Measurements from ENCODE around the gene HLA-DPA1.

HLA-DPA1 gene

DNA sequence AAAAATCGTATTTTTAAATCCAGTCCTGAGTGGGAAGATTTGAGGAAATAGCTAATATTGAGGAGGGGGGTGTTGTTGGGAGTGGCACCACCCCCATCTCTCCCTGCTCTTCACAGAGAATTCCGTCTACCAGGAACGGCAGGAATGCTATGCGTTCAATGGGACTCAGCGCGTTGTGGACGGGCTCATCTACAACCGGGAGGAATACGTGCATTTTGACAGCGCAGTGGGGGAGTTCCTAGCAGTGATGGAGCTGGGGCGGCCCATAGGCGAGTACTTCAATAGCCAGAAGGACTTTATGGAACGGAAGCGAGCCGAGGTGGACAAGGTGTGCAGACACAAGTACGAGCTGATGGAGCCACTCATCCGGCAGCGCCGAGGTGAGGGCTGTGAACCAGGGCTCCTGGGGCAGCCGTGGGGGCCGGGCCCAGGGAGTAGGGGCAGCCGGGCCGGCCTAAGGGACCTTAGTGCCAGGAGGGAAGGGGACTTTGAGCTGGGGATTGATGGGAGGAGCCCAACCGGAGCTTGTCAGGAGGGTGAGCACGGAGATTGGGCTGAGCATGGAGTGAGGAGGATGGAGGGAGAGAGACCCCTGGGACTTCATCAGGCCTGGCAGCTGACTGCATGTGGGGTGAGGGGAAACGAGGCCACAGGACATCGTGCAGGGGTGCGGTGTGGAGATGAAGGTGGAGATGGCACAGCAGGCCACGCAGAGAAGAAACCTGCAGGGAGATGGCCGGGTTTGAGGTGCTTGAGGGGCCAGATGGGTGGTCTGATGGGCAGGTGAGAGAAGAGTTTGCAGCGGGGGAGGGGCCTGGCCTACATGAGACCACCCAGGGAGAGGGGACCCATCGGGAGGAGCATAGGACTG, 43.6 kb upstream of the HLA-DPA1 start:
- Mint-ChIP-seq H3K4me1 (peaks cover 28% of the 10 kb centered on the region), H3K27me3 (ENCODE audit: low read depth, poor library complexity) (peaks cover 82% of the 10 kb centered on the region), H3K9me3 (no peaks in the 10 kb centered on the region), H3K36me3 (ENCODE audit: low read depth) (no peaks in the 10 kb centered on the region), H3K4me3 (peak overlapping the region; percentile 75), H3K27ac (peak overlapping the region; percentile 90)
- DNase-seq, result peak; percentile 40
- no peak for TF ChIP-seq CTCF (IDR thresholded peaks at IDR 0.05)

GRCh38 chr6:33116417-33116816, 43.0 kb upstream of the HLA-DPA1 start:
- H3K36me3 Mint-ChIP-seq (ENCODE audit: low read depth), result no peaks in the 10 kb centered on the region
- peaks cover 83% of the 10 kb centered on the region for H3K27me3 Mint-ChIP-seq (ENCODE audit: low read depth, poor library complexity)
- no peaks in the 10 kb centered on the region for H3K9me3 Mint-ChIP-seq
- TF ChIP-seq CTCF (IDR thresholded peaks at IDR 0.05), result no peak
- H3K4me1 Mint-ChIP-seq, result peaks cover 22% of the 10 kb centered on the region
- H3K27ac Mint-ChIP-seq, result no peak overlapping the region
- peak overlapping the region; percentile 75 for H3K4me3 Mint-ChIP-seq
- DNase-seq, result no peak

GRCh38 chr6:33114406-33114805, 41.0 kb upstream of the HLA-DPA1 start:
- H3K36me3 Mint-ChIP-seq (ENCODE audit: low read depth), result no peaks in the 10 kb centered on the region

GRCh38 chr6:33113755-33114154, 40.3 kb upstream of the HLA-DPA1 start:
- Mint-ChIP-seq H3K27ac (no peak overlapping the region), H3K9me3 (no peaks in the 10 kb centered on the region), H3K27me3 (ENCODE audit: low read depth, poor library complexity) (peaks cover 98% of the 10 kb centered on the region), H3K4me3 (no peak overlapping the region), H3K36me3 (ENCODE audit: low read depth) (no peaks in the 10 kb centered on the region), H3K4me1 (peaks cover 22% of the 10 kb centered on the region)
- no peak for DNase-seq
- TF ChIP-seq CTCF (IDR thresholded peaks at IDR 0.05), result no peak

More at GRCh38 chr6:33114406-33114805, 41.0 kb upstream of the HLA-DPA1 start:
- Mint-ChIP-seq H3K27ac (no peak overlapping the region), H3K27me3 (ENCODE audit: low read depth, poor library complexity) (peaks cover 93% of the 10 kb centered on the region), H3K9me3 (no peaks in the 10 kb centered on the region), H3K4me1 (peaks cover 22% of the 10 kb centered on the region), H3K4me3 (no peak overlapping the region)
- no peak for DNase-seq
- no peak for TF ChIP-seq CTCF (IDR thresholded peaks at IDR 0.05)

DNA sequence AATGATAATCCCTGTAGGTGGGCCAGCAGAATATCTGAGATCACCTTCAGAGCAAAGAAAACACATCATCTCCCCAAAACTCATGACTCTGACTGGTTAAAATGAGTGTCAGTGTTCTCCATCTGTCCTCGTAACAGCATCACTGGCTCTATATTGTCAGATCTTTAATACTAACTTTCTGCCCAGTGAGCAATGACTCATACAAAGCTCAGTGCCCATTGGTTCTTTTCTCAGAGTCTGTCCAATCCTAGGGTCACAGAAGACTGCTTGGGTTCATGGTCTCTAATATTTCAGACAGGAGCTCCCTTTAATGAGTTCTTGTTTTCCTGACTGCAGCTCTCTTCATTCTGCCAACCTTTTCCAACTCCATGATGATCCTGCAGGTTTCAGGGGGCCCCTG, 38.7 kb upstream of the HLA-DPA1 start:
- DNase-seq, result no peak
- Mint-ChIP-seq H3K27me3 (ENCODE audit: low read depth, poor library complexity) (peaks cover 98% of the 10 kb centered on the region), H3K27ac (no peak overlapping the region), H3K36me3 (ENCODE audit: low read depth) (no peaks in the 10 kb centered on the region), H3K4me3 (no peak overlapping the region), H3K9me3 (no peaks in the 10 kb centered on the region), H3K4me1 (peaks cover 9% of the 10 kb centered on the region)
- no peak for TF ChIP-seq CTCF (IDR thresholded peaks at IDR 0.05)

DNA sequence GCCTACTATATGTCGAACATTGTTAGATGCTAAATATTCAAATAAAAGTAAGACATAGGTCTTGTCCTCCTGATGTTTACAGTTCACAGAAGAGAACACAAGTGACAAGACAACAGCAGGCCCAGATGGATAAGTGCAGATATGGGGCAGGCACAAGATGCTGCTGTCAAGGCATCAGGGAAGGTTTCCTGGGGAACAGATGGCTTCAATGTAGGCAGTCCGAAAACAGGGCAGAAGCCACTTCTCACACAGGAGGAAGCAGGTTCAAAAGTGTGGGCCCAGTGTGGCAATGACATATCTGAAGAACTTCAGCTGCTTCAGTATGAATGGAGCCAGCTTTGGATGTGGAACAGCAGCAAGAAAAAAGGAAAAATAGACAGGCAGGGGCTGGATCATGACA, 34.9 kb upstream of the HLA-DPA1 start:
- no peak overlapping the region for H3K27ac Mint-ChIP-seq
- H3K4me1 Mint-ChIP-seq, result no peaks in the 10 kb centered on the region
- H3K9me3 Mint-ChIP-seq, result peaks cover 3% of the 10 kb centered on the region
- no peaks in the 10 kb centered on the region for H3K36me3 Mint-ChIP-seq (ENCODE audit: low read depth)
- no peak for TF ChIP-seq CTCF (IDR thresholded peaks at IDR 0.05)
- H3K27me3 Mint-ChIP-seq (ENCODE audit: low read depth, poor library complexity), result peaks cover 85% of the 10 kb centered on the region
- no peak for DNase-seq
- no peak overlapping the region for H3K4me3 Mint-ChIP-seq

Measured in nephron progenitor cell (in vitro differentiated cells).